Endothelial cell (in vitro differentiated cells): ENCODE results near the gene SERPINI2. TPM values are rescaled to one million over a fixed set of nuclear protein-coding genes. Genes with fewer than 3 reads are reported as not detected.
A peak's percentile ranks its signal among the peaks of the same experiment; 100 is the strongest.

Experiments
- DNase-seq: peaks from one replicate; pipeline ENCODE4 v3.0.0; 2021; ENCODE audit warnings: low spot score
- H3K27ac Mint-ChIP-seq: one replicate; pipeline ENCODE4 v1.8.0; 2021; ENCODE audit warnings: mixed read lengths, inconsistent platforms; ENCODE audit not compliant: unreplicated experiment
- H3K27me3 Mint-ChIP-seq: one replicate; pipeline ENCODE4 v1.8.0; 2021; ENCODE audit warnings: mild to moderate bottlenecking, moderate library complexity, mixed read lengths, inconsistent platforms; ENCODE audit not compliant: unreplicated experiment
- H3K36me3 Mint-ChIP-seq: one replicate; pipeline ENCODE4 v1.8.0; 2021; ENCODE audit warnings: mild to moderate bottlenecking, low read depth, mixed read lengths, inconsistent platforms; ENCODE audit not compliant: unreplicated experiment
- H3K4me1 Mint-ChIP-seq: one replicate; pipeline ENCODE4 v1.8.0; 2021; ENCODE audit warnings: mild to moderate bottlenecking, mixed read lengths, inconsistent platforms; ENCODE audit not compliant: unreplicated experiment
- H3K4me3 Mint-ChIP-seq: one replicate; pipeline ENCODE4 v1.8.0; 2021; ENCODE audit warnings: mild to moderate bottlenecking, mixed read lengths, inconsistent platforms; ENCODE audit not compliant: unreplicated experiment
- H3K9me3 Mint-ChIP-seq: one replicate; pipeline ENCODE4 v1.8.0; 2021; ENCODE audit warnings: mixed read lengths, inconsistent platforms; ENCODE audit not compliant: unreplicated experiment
- CTCF ChIP-seq: fragments of 200-600 bp; sonication (generic); IDR thresholded peaks from one replicate; pipeline ENCODE4 v1.5.0; 2021; ENCODE audit warnings: antibody characterized with exemption; ENCODE audit not compliant: unreplicated experiment
- total RNA-seq: library from RNA; stranded (reverse); fragmentation: NEBNext Ultra II Directional; extraction: Animal tissue kit (Norgen Biotek cat#: 25700); gene quantifications from one replicate; pipeline ENCODE4 v1.2.1, GENCODE V29; 2021; ENCODE audit not compliant: unreplicated experiment

The SERPINI2 gene
- total RNA-seq, 1 donor from 2014 or later: not detected

GRCh38 chr3:167406876-167407492, 66.9 kb downstream of the SERPINI2 start:
- DNase-seq: peak; percentile 56
- H3K4me3 Mint-ChIP-seq: no peak overlapping the region
- no peaks in the 10 kb centered on the region for H3K36me3 Mint-ChIP-seq
- TF ChIP-seq CTCF: no peak
- H3K4me1 Mint-ChIP-seq: no peaks in the 10 kb centered on the region
- no peaks in the 10 kb centered on the region for H3K27me3 Mint-ChIP-seq
- H3K27ac Mint-ChIP-seq: no peak overlapping the region
- no peaks in the 10 kb centered on the region for H3K9me3 Mint-ChIP-seq

GRCh38 chr3:167397826-167398225, 76.0 kb downstream of the SERPINI2 start:
- no peaks in the 10 kb centered on the region for H3K27me3 Mint-ChIP-seq
- TF ChIP-seq CTCF: no peak
- H3K4me3 Mint-ChIP-seq: no peak overlapping the region
- H3K9me3 Mint-ChIP-seq: no peaks in the 10 kb centered on the region
- H3K27ac Mint-ChIP-seq: no peak overlapping the region
- no peaks in the 10 kb centered on the region for H3K36me3 Mint-ChIP-seq
- no peak for DNase-seq
- H3K4me1 Mint-ChIP-seq: no peaks in the 10 kb centered on the region

GRCh38 chr3:167396075-167396474, 77.8 kb downstream of the SERPINI2 start:
- no peaks in the 10 kb centered on the region for H3K4me1 Mint-ChIP-seq
- H3K27me3 Mint-ChIP-seq: no peaks in the 10 kb centered on the region
- no peaks in the 10 kb centered on the region for H3K36me3 Mint-ChIP-seq
- no peak overlapping the region for H3K27ac Mint-ChIP-seq
- no peak overlapping the region for H3K4me3 Mint-ChIP-seq
- no peaks in the 10 kb centered on the region for H3K9me3 Mint-ChIP-seq
- no peak for TF ChIP-seq CTCF
- no peak for DNase-seq

GRCh38 chr3:167394003-167394402, 79.8 kb downstream of the SERPINI2 start:
- no peak overlapping the region for H3K4me3 Mint-ChIP-seq

More at GRCh38 chr3:167394003-167394402, 79.8 kb downstream of the SERPINI2 start:
- no peaks in the 10 kb centered on the region for H3K27me3 Mint-ChIP-seq
- H3K27ac Mint-ChIP-seq: no peak overlapping the region
- H3K9me3 Mint-ChIP-seq: no peaks in the 10 kb centered on the region
- no peak for DNase-seq
- no peaks in the 10 kb centered on the region for H3K36me3 Mint-ChIP-seq
- TF ChIP-seq CTCF: no peak
- H3K4me1 Mint-ChIP-seq: no peaks in the 10 kb centered on the region

Other genes starting within 250 kb of the SERPINI2 start
- gene ZBBX, start 93.7 kb downstream of the SERPINI2 start, total RNA-seq: 3.2 TPM
- gene WDR49, start 179.9 kb upstream of the SERPINI2 start, total RNA-seq: 1.8 TPM